NB4 (cell line): ENCODE data around the gene AKAP6.

ENCODE experiments used
- DNase-seq: peaks from one replicate; pipeline ENCODE4 v3.0.0; 2010; ENCODE audit warnings: low read depth
- H3K4me3 ChIP-seq: one replicate; pipeline ENCODE4 v1.5.1; 2011; ENCODE audit warnings: mild to moderate bottlenecking, low read depth, low read length, moderate library complexity
- CTCF ChIP-seq: IDR thresholded peaks from one replicate; pipeline ENCODE4 v1.5.1; 2012; ENCODE audit warnings: low read depth, low read length
- MAX ChIP-seq: IDR thresholded peaks from 2 replicates; pipeline ENCODE4 v1.6.1; 2011; ENCODE audit warnings: low read depth, low read length
- MYC ChIP-seq: IDR thresholded peaks from 2 replicates; pipeline ENCODE4 v1.6.1; 2011; ENCODE audit warnings: low read depth, low read length
- POLR2A ChIP-seq: IDR thresholded peaks from 2 replicates; pipeline ENCODE4 v1.6.1; 2011; ENCODE audit warnings: mild to moderate bottlenecking; ENCODE audit not compliant: insufficient read length; ENCODE audit errors: extremely low read depth

The AKAP6 gene

GRCh38 chr14:32531942-32532515, 202.9 kb downstream of the AKAP6 start:
- no peak for DNase-seq
- no peak for TF ChIP-seq POLR2A
- no peak for TF ChIP-seq CTCF
- TF ChIP-seq MYC = no peak
- TF ChIP-seq MAX = no peak
- H3K4me3 ChIP-seq = no peak overlapping the region

- TF ChIP-seq POLR2A (no peak), CTCF (no peak), MAX (no peak), MYC (no peak)
- H3K4me3 ChIP-seq = no peak overlapping the region
- DNase-seq = no peak
Measured at GRCh38 chr14:32534145-32534544, 205.0 kb downstream of the AKAP6 start.

- TF ChIP-seq POLR2A = no peak
- TF ChIP-seq MAX = no peak
- no peak for TF ChIP-seq MYC
- TF ChIP-seq CTCF = no peak
- DNase-seq = no peak
- no peak overlapping the region for H3K4me3 ChIP-seq
Measured at GRCh38 chr14:32536175-32536574, 207.1 kb downstream of the AKAP6 start.

GRCh38 chr14:32537166-32537565, 208.1 kb downstream of the AKAP6 start:
- TF ChIP-seq POLR2A (no peak), MAX (no peak), CTCF (no peak), MYC (no peak)
- H3K4me3 ChIP-seq = no peak overlapping the region
- no peak for DNase-seq

GRCh38 chr14:32542507-32542906, 213.4 kb downstream of the AKAP6 start:
- TF ChIP-seq MYC = no peak
- no peak for TF ChIP-seq MAX
- TF ChIP-seq CTCF = no peak
- no peak for TF ChIP-seq POLR2A
- no peak overlapping the region for H3K4me3 ChIP-seq
- DNase-seq = no peak
